Activated CD4-positive, alpha-beta T cell treated with anti-CD3 and anti-CD28 coated beads, Interleukin-2, Interleukin-4, amounts not matched to agents 100 ng/mL and 50 ng/mL, durations not matched to agents 16 hours and 8 hours (primary cell): ENCODE results near the gene AGPS.

Experiments used
- DNase-seq: peaks from one replicate; pipeline ENCODE4 v3.0.0-alpha.2; 2020; ENCODE audit warnings: low spot score

Gene AGPS

GRCh38 chr2:177592397-177592796 lies 199.8 kb downstream of the AGPS start:
- no peak for DNase-seq

- DNase-seq: no peak
Observed at GRCh38 chr2:177592945-177593344, 200.4 kb downstream of the AGPS start.

- no peak for DNase-seq
Observed at GRCh38 chr2:177593402-177593801, 200.8 kb downstream of the AGPS start.
